Lower leg skin (tissue), 3 donors: ENCODE results near the gene PTPRZ1.

Experiments used
- CTCF ChIP-seq, 3 donors: fragments of 450-650 bp; IDR thresholded peaks; one replicate each; pipeline ENCODE4 v1.5.1; 2016; ENCODE audit warnings: antibody characterized with exemption in 3 of 3, mild to moderate bottlenecking in 3 of 3, moderate library complexity in 2 of 3
- POLR2A ChIP-seq, 2 donors: fragments of 450-650 bp; IDR thresholded peaks; one replicate each; pipeline ENCODE4 v1.6.1; 2016 to 2017; ENCODE audit warnings: antibody characterized with exemption in 2 of 2, mild to moderate bottlenecking in 1 of 2, moderate library complexity in 1 of 2

DNA sequence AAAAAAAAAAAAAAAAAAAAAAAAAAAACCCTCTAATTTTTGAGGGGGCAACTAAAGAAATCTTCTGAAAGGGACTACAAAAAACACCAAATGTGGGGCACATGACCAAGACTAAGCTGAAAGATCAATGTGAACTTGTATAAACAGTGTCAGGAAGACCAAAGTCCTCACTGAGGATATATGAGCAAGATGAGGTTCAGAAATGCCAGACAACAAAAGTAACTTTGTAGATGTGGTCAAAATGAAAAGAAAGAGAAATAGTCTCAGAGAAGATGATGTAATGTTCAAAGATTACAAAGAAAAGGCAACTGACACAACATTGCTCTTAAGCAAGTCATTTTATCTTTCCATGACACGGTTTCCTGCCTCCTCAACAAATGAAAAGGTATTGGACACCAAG, 48.7 kb upstream of the PTPRZ1 start:
- TF ChIP-seq CTCF (IDR thresholded peaks at IDR 0.05) (no peak), POLR2A (IDR thresholded peaks at IDR 0.05) (no peak)
